GM12875 (cell line): ENCODE results near the gene PTPRG.
"Not testable (repeated sequence)": the region's sequence is repeated elsewhere in the genome, so short reads cannot be mapped to it uniquely, and the experiment has no call there.

Experiments
- H3K4me3 ChIP-seq: one replicate; pipeline ENCODE4 v1.5.1; 2011; ENCODE audit warnings: low read depth, low read length, control low read depth
- TF ChIP-seq, protein P1 (sequence below): IDR thresholded peaks from 2 replicates; pipeline ENCODE4 v1.5.1; 2011; ENCODE audit warnings: low read depth, mild to moderate bottlenecking, control low read depth, inconsistent platforms, low read length, moderate library complexity, borderline replicate concordance; ENCODE audit not compliant: insufficient read depth

The PTPRG gene

GRCh38 chr3:61810953-61811497 lies 249.7 kb downstream of the PTPRG start:
- no peak overlapping the region for H3K4me3 ChIP-seq
- TF ChIP-seq, protein P1, sequence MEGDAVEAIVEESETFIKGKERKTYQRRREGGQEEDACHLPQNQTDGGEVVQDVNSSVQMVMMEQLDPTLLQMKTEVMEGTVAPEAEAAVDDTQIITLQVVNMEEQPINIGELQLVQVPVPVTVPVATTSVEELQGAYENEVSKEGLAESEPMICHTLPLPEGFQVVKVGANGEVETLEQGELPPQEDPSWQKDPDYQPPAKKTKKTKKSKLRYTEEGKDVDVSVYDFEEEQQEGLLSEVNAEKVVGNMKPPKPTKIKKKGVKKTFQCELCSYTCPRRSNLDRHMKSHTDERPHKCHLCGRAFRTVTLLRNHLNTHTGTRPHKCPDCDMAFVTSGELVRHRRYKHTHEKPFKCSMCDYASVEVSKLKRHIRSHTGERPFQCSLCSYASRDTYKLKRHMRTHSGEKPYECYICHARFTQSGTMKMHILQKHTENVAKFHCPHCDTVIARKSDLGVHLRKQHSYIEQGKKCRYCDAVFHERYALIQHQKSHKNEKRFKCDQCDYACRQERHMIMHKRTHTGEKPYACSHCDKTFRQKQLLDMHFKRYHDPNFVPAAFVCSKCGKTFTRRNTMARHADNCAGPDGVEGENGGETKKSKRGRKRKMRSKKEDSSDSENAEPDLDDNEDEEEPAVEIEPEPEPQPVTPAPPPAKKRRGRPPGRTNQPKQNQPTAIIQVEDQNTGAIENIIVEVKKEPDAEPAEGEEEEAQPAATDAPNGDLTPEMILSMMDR: no peak

GRCh38 chr3:61811652-61812051 lies 250.3 kb downstream of the PTPRG start:
- TF ChIP-seq, protein P1: no peak
- no peak overlapping the region for H3K4me3 ChIP-seq

GRCh38 chr3:61812085-61812484 lies 250.7 kb downstream of the PTPRG start:
- no peak overlapping the region for H3K4me3 ChIP-seq
- TF ChIP-seq, protein P1: no peak

DNA sequence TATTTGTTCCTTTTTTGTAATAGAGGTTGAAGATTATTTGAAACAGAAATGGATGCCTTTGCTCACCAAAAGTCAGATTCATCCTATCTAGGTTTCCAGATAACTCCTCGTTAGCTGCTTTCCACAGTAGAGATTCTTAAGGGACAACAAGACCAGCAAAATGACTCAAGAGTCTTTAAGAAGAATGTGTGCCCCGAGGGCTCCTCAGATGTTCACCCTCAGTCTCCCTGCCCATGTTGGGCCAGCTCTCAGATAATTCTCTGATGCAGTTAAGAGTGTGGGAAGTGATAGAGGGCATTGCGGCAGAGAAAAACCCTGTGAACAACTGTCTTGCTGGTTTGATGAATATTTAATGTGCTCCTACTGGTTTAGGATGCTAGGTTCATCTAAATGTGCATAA lies 251.1 kb downstream of the PTPRG start:
- no peak overlapping the region for H3K4me3 ChIP-seq
- TF ChIP-seq, protein P1: no peak

- TF ChIP-seq, protein P1: no peak
- no peak overlapping the region for H3K4me3 ChIP-seq
Observed at GRCh38 chr3:61813636-61814035, 252.3 kb downstream of the PTPRG start.

DNA sequence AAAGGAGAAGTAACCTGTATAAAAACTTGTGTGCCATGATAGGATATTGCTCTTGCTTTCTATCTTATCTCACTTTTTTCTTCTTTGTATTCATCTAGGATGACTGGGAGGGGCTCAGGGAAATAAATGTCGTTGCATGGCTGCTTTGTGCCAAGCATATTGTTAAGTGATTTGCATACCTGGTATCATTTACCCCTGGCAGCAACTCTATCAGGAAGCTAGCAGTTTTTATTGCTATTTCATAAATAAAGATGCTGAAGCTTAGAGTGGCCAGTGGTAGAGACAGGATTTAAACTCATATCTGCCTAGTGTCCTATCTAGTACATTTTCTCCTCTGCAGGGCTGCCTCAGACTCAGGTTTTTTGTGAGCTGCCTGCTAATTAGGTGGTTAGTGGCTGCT lies 253.3 kb downstream of the PTPRG start:
- H3K4me3 ChIP-seq: no peak overlapping the region
- TF ChIP-seq, protein P1: no peak

DNA sequence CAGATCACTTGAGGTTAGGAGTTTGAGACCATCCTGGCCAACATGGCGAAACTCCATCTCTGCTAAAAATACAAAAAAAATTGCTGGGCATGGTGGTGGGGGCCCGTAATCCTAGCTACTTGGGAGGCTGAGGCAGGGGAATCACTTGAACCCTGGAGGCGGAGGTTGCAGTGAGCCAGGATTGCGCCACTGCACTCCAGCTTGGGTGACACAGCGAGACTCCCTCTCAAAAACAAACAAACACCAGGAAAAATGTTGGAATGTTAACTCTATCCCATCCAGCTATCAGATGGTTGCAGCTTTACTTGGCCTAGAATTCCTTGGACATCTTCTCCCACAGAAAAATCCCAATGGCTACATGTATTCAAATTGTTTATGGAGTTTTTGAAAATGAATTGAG lies 254.9 kb downstream of the PTPRG start:
- H3K4me3 ChIP-seq: not testable (repeated sequence)

- TF ChIP-seq, protein P1: no peak
- H3K4me3 ChIP-seq: no peak overlapping the region
Observed at GRCh38 chr3:61819861-61820260, 258.5 kb downstream of the PTPRG start.
